Measurements from ENCODE around the gene SLC25A29.
A peak's percentile ranks its signal among the peaks of the same experiment; 100 is the strongest.

Gene SLC25A29

GRCh38 chr14:100286484-100287191 is 19.6 kb downstream of the SLC25A29 start:
- TF ChIP-seq EGR1 (IDR thresholded peaks at IDR 0.05) (no peak), YY1 (IDR thresholded peaks at IDR 0.05; ENCODE audit: low read depth) (no peak), ZBTB7A (IDR thresholded peaks at IDR 0.05; ENCODE audit: low read depth) (no peak), CREB1 (IDR thresholded peaks at IDR 0.05; ENCODE audit: low read depth) (no peak), FOXM1 (IDR thresholded peaks at IDR 0.05; ENCODE audit: borderline replicate concordance, low read depth) (no peak), REST (IDR thresholded peaks at IDR 0.05; ENCODE audit: low read depth) (no peak), TEAD4 (IDR thresholded peaks at IDR 0.05) (no peak), TAF1 (IDR thresholded peaks at IDR 0.05; ENCODE audit: low read depth) (no peak), USF1 (IDR thresholded peaks at IDR 0.05) (no peak)

GRCh38 chr14:100285913-100286400 is 20.3 kb downstream of the SLC25A29 start:
- TF ChIP-seq TEAD4 (IDR thresholded peaks at IDR 0.05) (no peak), RAD21 (IDR thresholded peaks at IDR 0.05; ENCODE audit: low read depth) (no peak), REST (IDR thresholded peaks at IDR 0.05; ENCODE audit: low read depth) (no peak), CREB1 (IDR thresholded peaks at IDR 0.05; ENCODE audit: low read depth) (no peak), USF1 (IDR thresholded peaks at IDR 0.05) (no peak), ZBTB7A (IDR thresholded peaks at IDR 0.05; ENCODE audit: low read depth) (no peak), EP300 (IDR thresholded peaks at IDR 0.05; ENCODE audit: borderline replicate concordance) (no peak), FOXM1 (IDR thresholded peaks at IDR 0.05; ENCODE audit: borderline replicate concordance, low read depth) (no peak), TAF1 (IDR thresholded peaks at IDR 0.05; ENCODE audit: low read depth) (no peak), EGR1 (IDR thresholded peaks at IDR 0.05) (no peak), YY1 (IDR thresholded peaks at IDR 0.05; ENCODE audit: low read depth) (no peak), NFIC (IDR thresholded peaks at IDR 0.05) (no peak), CEBPB (IDR thresholded peaks at IDR 0.05) (no peak), MAX (IDR thresholded peaks at IDR 0.05) (no peak), TCF12 (IDR thresholded peaks at IDR 0.05; ENCODE audit: low read depth) (no peak)

GRCh38 chr14:100285021-100285912 is 21.0 kb downstream of the SLC25A29 start:
- TF ChIP-seq CEBPB (IDR thresholded peaks at IDR 0.05) (no peak), USF1 (IDR thresholded peaks at IDR 0.05) (0 out of 2 replicates have a peak, but pooled peaks have one; percentile 8), TEAD4 (IDR thresholded peaks at IDR 0.05) (peak; percentile 66), YY1 (IDR thresholded peaks at IDR 0.05; ENCODE audit: low read depth) (no peak), FOXM1 (IDR thresholded peaks at IDR 0.05; ENCODE audit: borderline replicate concordance, low read depth) (no peak), NFIC (IDR thresholded peaks at IDR 0.05) (peak; percentile 70; the same call in 1 of the 2 replicates), CREB1 (IDR thresholded peaks at IDR 0.05; ENCODE audit: low read depth) (no peak), REST (IDR thresholded peaks at IDR 0.05; ENCODE audit: low read depth) (no peak), TAF1 (IDR thresholded peaks at IDR 0.05; ENCODE audit: low read depth) (no peak), EP300 (IDR thresholded peaks at IDR 0.05; ENCODE audit: borderline replicate concordance) (no peak), RAD21 (IDR thresholded peaks at IDR 0.05; ENCODE audit: low read depth) (peak; percentile 22; the same call in 1 of the 2 replicates), ZBTB7A (IDR thresholded peaks at IDR 0.05; ENCODE audit: low read depth) (peak; percentile 87), EGR1 (IDR thresholded peaks at IDR 0.05) (no peak), MAX (IDR thresholded peaks at IDR 0.05) (peak; percentile 90), TCF12 (IDR thresholded peaks at IDR 0.05; ENCODE audit: low read depth) (no peak)

Measured in Ishikawa (cell line).